Calu3 (cell line): ENCODE measurements around the gene SMIM29. TPM values are rescaled to one million over a fixed set of nuclear protein-coding genes. Genes with fewer than 3 reads are reported as not detected.

Source experiments
- BruUV-seq: library from RNA; stranded (reverse); fragments of 400-500 nt; replicated peaks from 2 replicates; lab custom pipeline; 2021; lab: Mats Ljungman, UMichigan
- CTCF ChIA-PET: fragments of 300-600 bp; sonication (Branson Sonifier 250); formaldehyde crosslinking; loops from one replicate; lab custom pipeline; 2022; ENCODE audit warnings: antibody characterized with exemption; lab: Charles Lee
- DNase-seq: peaks from one replicate; pipeline ENCODE4 v3.0.0; 2022
- H3K27ac Mint-ChIP-seq: one replicate; pipeline ENCODE4 v1.8.0; 2022; ENCODE audit warnings: mixed read lengths; ENCODE audit not compliant: unreplicated experiment
- H3K27me3 Mint-ChIP-seq: one replicate; pipeline ENCODE4 v1.8.0; 2022; ENCODE audit warnings: mixed read lengths; ENCODE audit not compliant: unreplicated experiment
- H3K36me3 Mint-ChIP-seq: one replicate; pipeline ENCODE4 v1.8.0; 2022; ENCODE audit warnings: mild to moderate bottlenecking, moderate library complexity, mixed read lengths; ENCODE audit not compliant: insufficient read depth, unreplicated experiment
- H3K4me1 Mint-ChIP-seq: one replicate; pipeline ENCODE4 v1.8.0; 2022; ENCODE audit warnings: mild to moderate bottlenecking, low read depth, mixed read lengths; ENCODE audit not compliant: unreplicated experiment
- H3K4me3 Mint-ChIP-seq: one replicate; pipeline ENCODE4 v1.8.0; 2022; ENCODE audit warnings: mild to moderate bottlenecking, low read depth, moderate library complexity, mixed read lengths; ENCODE audit not compliant: unreplicated experiment
- H3K9me3 Mint-ChIP-seq: one replicate; pipeline ENCODE4 v1.8.0; 2022; ENCODE audit warnings: low read depth, mixed read lengths; ENCODE audit not compliant: unreplicated experiment
- CTCF ChIP-seq: fragments of 200-600 bp; IDR thresholded peaks from one replicate; pipeline ENCODE4 v1.8.0; 2022; ENCODE audit warnings: antibody characterized with exemption; ENCODE audit not compliant: unreplicated experiment
- intact Hi-C: fragments of 100-400 bp; cut with micrococcal nuclease; formaldehyde crosslinking; loops from one replicate; pipeline ENCODE4 v1.10.0; 2022; ENCODE audit not compliant: unreplicated experiment
- microRNA-seq: library from miRNA; unstranded; fragments of <30 nt; microRNA quantifications from one replicate; pipeline ENCODE4 v1.2.0, GENCODE V29; 2022
- total RNA-seq: library from RNA; stranded (reverse); gene quantifications from 2 replicates; pipeline ENCODE4 v1.2.3, GENCODE V29; 2022

Gene SMIM29
- total RNA-seq, 1 experiment from 2014 or later: 59.2 TPM

GRCh38 chr6:34201455-34202107, 47.2 kb downstream of the SMIM29 start:
- H3K36me3 Mint-ChIP-seq: peaks cover 3% of the 10 kb centered on the region
- H3K27me3 Mint-ChIP-seq: no peaks in the 10 kb centered on the region
- DNase-seq: no peak
- no peak for TF ChIP-seq CTCF
- H3K4me1 Mint-ChIP-seq: peaks cover 3% of the 10 kb centered on the region
- H3K4me3 Mint-ChIP-seq: no peak overlapping the region
- no peak overlapping the region for H3K27ac Mint-ChIP-seq
- H3K9me3 Mint-ChIP-seq: no peaks in the 10 kb centered on the region
- intact Hi-C loops: no loop called here
- CTCF ChIA-PET: interaction anchor here (0.6 to 1.7 kb wide), 5 partner anchors 43 to 214 kb away, joined by 3 to 9 read pairs (median 3); partner anchors contain the start of gene SMIM29
- BruUV-seq: no TSS peak

- no peak for TF ChIP-seq CTCF
- no peak overlapping the region for H3K4me3 Mint-ChIP-seq
- peaks cover 12% of the 10 kb centered on the region for H3K4me1 Mint-ChIP-seq
- CTCF ChIA-PET: interaction anchor here (0.5 kb wide), 2 partner anchors 11 to 230 kb away, joined by 3 to 10 read pairs; no protein-coding TSS in a partner anchor
- peaks cover 4% of the 10 kb centered on the region for H3K27me3 Mint-ChIP-seq
- no TSS peak for BruUV-seq
- H3K9me3 Mint-ChIP-seq: no peaks in the 10 kb centered on the region
- peaks cover 8% of the 10 kb centered on the region for H3K36me3 Mint-ChIP-seq
- intact Hi-C loops: no loop called here
- no peak for DNase-seq
- no peak overlapping the region for H3K27ac Mint-ChIP-seq
Observed at GRCh38 chr6:34200340-34200971, 48.4 kb downstream of the SMIM29 start.

- CTCF ChIA-PET: interaction anchor here (1.0 to 2.6 kb wide), 11 partner anchors 40 to 413 kb away, joined by 3 to 60 read pairs (median 7); partner anchors contain the start of genes HMGA1, RPS10 and SMIM29
- intact Hi-C loops: loop anchor here (1.0 to 5.0 kb wide), 3 partner anchors 48 to 218 kb away; partner anchors contain the start of gene NUDT3
- no TSS peak for BruUV-seq
- no peak overlapping the region for H3K27ac Mint-ChIP-seq
- H3K36me3 Mint-ChIP-seq: peaks cover 8% of the 10 kb centered on the region
- peak overlapping the region; percentile 75 for H3K4me3 Mint-ChIP-seq
- peaks cover 18% of the 10 kb centered on the region for H3K4me1 Mint-ChIP-seq
- H3K9me3 Mint-ChIP-seq: no peaks in the 10 kb centered on the region
- H3K27me3 Mint-ChIP-seq: peaks cover 15% of the 10 kb centered on the region
- TF ChIP-seq CTCF: no peak
- no peak for DNase-seq
Observed at GRCh38 chr6:34196833-34197195, 52.0 kb downstream of the SMIM29 start.

Small RNAs within 50 kb of the gene (microRNA-seq; reads per million reads assigned to microRNA genes)
- not detected for gene MIR6835

Other genes starting within 250 kb of the SMIM29 start
- gene GRM4, start 102.9 kb downstream of the SMIM29 start, total RNA-seq: not detected in 2 replicates
- 1,138 and 1,378 TPM in 2 replicates for gene HMGA1, start 12.1 kb downstream of the SMIM29 start, total RNA-seq
- gene NUDT3, start 143.7 kb upstream of the SMIM29 start, total RNA-seq: 43.9 and 48.4 TPM in 2 replicates
- gene RPS10, start 177.1 kb upstream of the SMIM29 start, total RNA-seq: 1,887 and 2,049 TPM in 2 replicates
- 0.26 and 0.69 TPM in 2 replicates for gene PACSIN1, start 217.1 kb upstream of the SMIM29 start, total RNA-seq